ENCODE results near the gene GPD1L. TPM values are rescaled to one million over a fixed set of nuclear protein-coding genes. Genes with fewer than 3 reads are reported as not detected.

The GPD1L gene
- total and polyA plus RNA-seq, 10 of the 15 experiments (the other 5 are each of a cell fraction or from before 2014, with no cell fraction given) = 0.77 to 4.8 (median 3.9) TPM

DNA sequence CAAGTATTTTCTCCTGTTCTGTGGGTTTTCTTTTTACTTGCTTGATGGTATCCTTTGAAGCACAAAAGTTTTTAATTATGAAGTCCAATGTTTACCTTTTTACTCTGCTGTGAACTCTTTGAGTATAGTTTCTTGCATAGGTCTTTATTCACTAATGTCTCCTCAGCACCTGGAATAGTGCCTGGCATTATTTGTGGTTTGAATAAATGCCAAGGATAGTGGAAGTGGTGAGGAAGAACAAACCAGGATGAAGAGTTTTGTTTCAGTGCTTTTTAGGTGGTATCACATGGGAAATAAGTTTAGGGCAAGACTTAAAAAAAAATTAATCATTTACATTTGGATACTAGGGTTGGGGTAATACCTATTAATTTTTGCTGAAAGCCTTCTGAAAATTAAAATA, 25.7 kb downstream of the GPD1L start:
- ChIA-PET POLR2A (no interaction called here), SMC1A (ENCODE audit: uncharacterized antibody, unreplicated experiment) (interaction anchor here (0.6 kb wide), 1 partner anchor 993 kb away, joined by 3 read pairs; no protein-coding TSS in a partner anchor), RAD21 (ENCODE audit: unreplicated experiment) (no interaction called here), CTCF (no interaction called here)
- intact Hi-C loops (cut with micrococcal nuclease; ENCODE audit: unreplicated experiment) (no loop called here), in situ Hi-C loops (cut with MboI) (no loop called here)
- Histone ChIP-seq H3K9me3 (replicated peaks; ENCODE audit: control insufficient read depth, insufficient read depth, low read length) (no peaks in the 10 kb centered on the region), H3K27me3 (replicated peaks in 1 of 2; ENCODE audit: control insufficient read depth in 2 of 2, insufficient read depth in 2 of 2, low read length in 1 of 2) (no peaks in the 10 kb centered on the region), H3K36me3 (ENCODE audit: control insufficient read depth in 2 of 2, insufficient read depth in 2 of 2, low read length in 1 of 2) (no peaks in the 10 kb centered on the region), H3K79me2 (ENCODE audit: control insufficient read depth, insufficient read depth, low read length) (no peaks in the 10 kb centered on the region), H3K4me3 (no peak overlapping the region), H3K9ac (ENCODE audit: control insufficient read depth, insufficient read depth, low read length) (no peak overlapping the region), H3K4me1 (ENCODE audit: control insufficient read depth, insufficient read depth, low read length) (no peaks in the 10 kb centered on the region), H3K4me2 (ENCODE audit: control insufficient read depth, insufficient read depth) (no peak overlapping the region), H3K27ac (ENCODE audit: control insufficient read depth, insufficient read depth) (no peak overlapping the region), H4K20me1 (ENCODE audit: control insufficient read depth, insufficient read depth) (no peaks in the 10 kb centered on the region; the same call in 1 of the 2 replicates), H2AFZ (ENCODE audit: control insufficient read depth, low read depth, low read length) (no peak overlapping the region)
- FAIRE-seq = no peak
- no TSS peak for BruUV-seq (replicated peaks)
- no peak for ATAC-seq
- no peak for TF ChIP-seq NBN (IDR thresholded peaks at IDR 0.05)
- TF ChIP-seq MXI1 (IDR thresholded peaks at IDR 0.05; ENCODE audit: low read depth, low read length) = no peak
- no peak for TF ChIP-seq TAF1 (IDR thresholded peaks at IDR 0.05; ENCODE audit: borderline replicate concordance, low read depth, low read length)
- TF ChIP-seq CBX3 (IDR thresholded peaks at IDR 0.05; ENCODE audit: borderline replicate concordance, low read depth) = no peak
- no peak for TF ChIP-seq MYC (IDR thresholded peaks at IDR 0.05; ENCODE audit: insufficient read depth, insufficient read length, insufficient replicate concordance, low read length, severe bottlenecking)
- no peak for TF ChIP-seq ETV6 (conservative IDR thresholded peaks at IDR 0.05 in 1 of 2, IDR thresholded peaks at IDR 0.05 in 1 of 2; ENCODE audit: borderline replicate concordance in 1 of 2, low read depth in 1 of 2)
- TF ChIP-seq, protein P1, sequence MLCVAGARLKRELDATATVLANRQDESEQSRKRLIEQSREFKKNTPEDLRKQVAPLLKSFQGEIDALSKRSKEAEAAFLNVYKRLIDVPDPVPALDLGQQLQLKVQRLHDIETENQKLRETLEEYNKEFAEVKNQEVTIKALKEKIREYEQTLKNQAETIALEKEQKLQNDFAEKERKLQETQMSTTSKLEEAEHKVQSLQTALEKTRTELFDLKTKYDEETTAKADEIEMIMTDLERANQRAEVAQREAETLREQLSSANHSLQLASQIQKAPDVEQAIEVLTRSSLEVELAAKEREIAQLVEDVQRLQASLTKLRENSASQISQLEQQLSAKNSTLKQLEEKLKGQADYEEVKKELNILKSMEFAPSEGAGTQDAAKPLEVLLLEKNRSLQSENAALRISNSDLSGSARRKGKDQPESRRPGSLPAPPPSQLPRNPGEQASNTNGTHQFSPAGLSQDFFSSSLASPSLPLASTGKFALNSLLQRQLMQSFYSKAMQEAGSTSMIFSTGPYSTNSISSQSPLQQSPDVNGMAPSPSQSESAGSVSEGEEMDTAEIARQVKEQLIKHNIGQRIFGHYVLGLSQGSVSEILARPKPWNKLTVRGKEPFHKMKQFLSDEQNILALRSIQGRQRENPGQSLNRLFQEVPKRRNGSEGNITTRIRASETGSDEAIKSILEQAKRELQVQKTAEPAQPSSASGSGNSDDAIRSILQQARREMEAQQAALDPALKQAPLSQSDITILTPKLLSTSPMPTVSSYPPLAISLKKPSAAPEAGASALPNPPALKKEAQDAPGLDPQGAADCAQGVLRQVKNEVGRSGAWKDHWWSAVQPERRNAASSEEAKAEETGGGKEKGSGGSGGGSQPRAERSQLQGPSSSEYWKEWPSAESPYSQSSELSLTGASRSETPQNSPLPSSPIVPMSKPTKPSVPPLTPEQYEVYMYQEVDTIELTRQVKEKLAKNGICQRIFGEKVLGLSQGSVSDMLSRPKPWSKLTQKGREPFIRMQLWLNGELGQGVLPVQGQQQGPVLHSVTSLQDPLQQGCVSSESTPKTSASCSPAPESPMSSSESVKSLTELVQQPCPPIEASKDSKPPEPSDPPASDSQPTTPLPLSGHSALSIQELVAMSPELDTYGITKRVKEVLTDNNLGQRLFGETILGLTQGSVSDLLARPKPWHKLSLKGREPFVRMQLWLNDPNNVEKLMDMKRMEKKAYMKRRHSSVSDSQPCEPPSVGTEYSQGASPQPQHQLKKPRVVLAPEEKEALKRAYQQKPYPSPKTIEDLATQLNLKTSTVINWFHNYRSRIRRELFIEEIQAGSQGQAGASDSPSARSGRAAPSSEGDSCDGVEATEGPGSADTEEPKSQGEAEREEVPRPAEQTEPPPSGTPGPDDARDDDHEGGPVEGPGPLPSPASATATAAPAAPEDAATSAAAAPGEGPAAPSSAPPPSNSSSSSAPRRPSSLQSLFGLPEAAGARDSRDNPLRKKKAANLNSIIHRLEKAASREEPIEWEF (IDR thresholded peaks at IDR 0.05; ENCODE audit: insufficient replicate concordance, low read depth, low read length) = no peak
- TF ChIP-seq, protein P2, sequence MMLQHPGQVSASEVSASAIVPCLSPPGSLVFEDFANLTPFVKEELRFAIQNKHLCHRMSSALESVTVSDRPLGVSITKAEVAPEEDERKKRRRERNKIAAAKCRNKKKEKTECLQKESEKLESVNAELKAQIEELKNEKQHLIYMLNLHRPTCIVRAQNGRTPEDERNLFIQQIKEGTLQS (IDR thresholded peaks at IDR 0.05; ENCODE audit: borderline replicate concordance, extremely low read depth, low read depth, low read length) = no peak
- TF ChIP-seq, protein P3, sequence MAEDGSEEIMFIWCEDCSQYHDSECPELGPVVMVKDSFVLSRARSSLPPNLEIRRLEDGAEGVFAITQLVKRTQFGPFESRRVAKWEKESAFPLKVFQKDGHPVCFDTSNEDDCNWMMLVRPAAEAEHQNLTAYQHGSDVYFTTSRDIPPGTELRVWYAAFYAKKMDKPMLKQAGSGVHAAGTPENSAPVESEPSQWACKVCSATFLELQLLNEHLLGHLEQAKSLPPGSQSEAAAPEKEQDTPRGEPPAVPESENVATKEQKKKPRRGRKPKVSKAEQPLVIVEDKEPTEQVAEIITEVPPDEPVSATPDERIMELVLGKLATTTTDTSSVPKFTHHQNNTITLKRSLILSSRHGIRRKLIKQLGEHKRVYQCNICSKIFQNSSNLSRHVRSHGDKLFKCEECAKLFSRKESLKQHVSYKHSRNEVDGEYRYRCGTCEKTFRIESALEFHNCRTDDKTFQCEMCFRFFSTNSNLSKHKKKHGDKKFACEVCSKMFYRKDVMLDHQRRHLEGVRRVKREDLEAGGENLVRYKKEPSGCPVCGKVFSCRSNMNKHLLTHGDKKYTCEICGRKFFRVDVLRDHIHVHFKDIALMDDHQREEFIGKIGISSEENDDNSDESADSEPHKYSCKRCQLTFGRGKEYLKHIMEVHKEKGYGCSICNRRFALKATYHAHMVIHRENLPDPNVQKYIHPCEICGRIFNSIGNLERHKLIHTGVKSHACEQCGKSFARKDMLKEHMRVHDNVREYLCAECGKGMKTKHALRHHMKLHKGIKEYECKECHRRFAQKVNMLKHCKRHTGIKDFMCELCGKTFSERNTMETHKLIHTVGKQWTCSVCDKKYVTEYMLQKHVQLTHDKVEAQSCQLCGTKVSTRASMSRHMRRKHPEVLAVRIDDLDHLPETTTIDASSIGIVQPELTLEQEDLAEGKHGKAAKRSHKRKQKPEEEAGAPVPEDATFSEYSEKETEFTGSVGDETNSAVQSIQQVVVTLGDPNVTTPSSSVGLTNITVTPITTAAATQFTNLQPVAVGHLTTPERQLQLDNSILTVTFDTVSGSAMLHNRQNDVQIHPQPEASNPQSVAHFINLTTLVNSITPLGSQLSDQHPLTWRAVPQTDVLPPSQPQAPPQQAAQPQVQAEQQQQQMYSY (CRISPR knock-in tag; IDR thresholded peaks at IDR 0.05) = no peak
- no peak for TF ChIP-seq NR2F1 (conservative IDR thresholded peaks at IDR 0.05)
- no peak for TF ChIP-seq NR2C1 (IDR thresholded peaks at IDR 0.05)
- no peak for TF ChIP-seq RB1 (IDR thresholded peaks at IDR 0.05; ENCODE audit: borderline replicate concordance)
- no peak for TF ChIP-seq TBL1XR1 (IDR thresholded peaks at IDR 0.05; ENCODE audit: low read depth, low read length)
- no peak for TF ChIP-seq HDGF (IDR thresholded peaks at IDR 0.05)
- TF ChIP-seq CREB1 (IDR thresholded peaks at IDR 0.05; ENCODE audit: low read depth) = no peak
- no peak for TF ChIP-seq WRNIP1 (IDR thresholded peaks at IDR 0.05; ENCODE audit: borderline replicate concordance, low read depth, low read length)
- DNase-seq (ENCODE audit: low read depth, low spot score) = no peak

All from GM12878 (cell line).